ENCODE results near the gene RNF6.
"Not testable (repeated sequence)": the region's sequence is repeated elsewhere in the genome, so short reads cannot be mapped to it uniquely, and the experiment has no call there.

Gene RNF6

DNA sequence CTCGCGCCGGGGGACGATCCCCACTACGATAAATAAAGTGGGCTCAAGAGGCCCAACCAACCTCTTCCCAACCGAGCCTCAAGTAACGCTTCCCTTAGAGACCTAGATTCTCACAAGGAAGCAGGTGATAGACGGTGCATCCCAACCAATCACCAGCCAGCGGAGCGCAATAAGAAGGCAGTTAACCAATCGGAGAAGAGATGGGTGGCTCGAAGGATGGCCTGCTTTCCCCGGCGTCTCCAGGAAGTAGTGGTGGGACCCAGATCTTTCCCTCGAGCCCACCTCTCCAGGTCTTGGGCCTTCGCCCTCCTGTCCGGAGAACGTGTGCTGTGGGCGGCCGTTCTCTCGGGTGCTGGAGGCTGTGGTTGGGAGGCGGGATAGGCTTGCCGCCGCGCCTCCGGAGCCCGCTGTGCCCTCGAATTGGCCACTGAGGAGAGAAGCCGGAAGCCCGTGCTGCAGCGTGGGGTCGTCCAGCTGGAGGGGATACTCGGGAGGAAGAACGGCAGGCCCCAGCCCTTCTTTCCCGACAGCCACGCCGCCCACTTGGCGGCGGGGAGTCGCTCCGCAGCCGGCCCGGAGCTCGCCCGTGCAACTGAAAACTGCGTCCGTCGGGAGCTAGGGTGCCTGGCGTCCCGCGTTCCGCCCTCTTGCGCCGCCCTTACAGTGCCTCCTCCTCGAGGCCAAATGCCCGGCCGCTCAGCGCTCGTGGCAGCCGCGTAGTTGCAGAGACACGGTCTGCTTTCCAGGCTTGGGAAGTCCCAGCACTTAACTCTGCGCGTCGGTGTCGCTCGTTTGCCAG is at the start of gene RNF6:
RNF6 (minus strand) TSS at position 594 of the 799 bp plus-strand sequence. CDS start 2,665 bp downstream, outside the sequence.
- DNase-seq (ENCODE audit: low spot score), result peak; percentile 97

DNA sequence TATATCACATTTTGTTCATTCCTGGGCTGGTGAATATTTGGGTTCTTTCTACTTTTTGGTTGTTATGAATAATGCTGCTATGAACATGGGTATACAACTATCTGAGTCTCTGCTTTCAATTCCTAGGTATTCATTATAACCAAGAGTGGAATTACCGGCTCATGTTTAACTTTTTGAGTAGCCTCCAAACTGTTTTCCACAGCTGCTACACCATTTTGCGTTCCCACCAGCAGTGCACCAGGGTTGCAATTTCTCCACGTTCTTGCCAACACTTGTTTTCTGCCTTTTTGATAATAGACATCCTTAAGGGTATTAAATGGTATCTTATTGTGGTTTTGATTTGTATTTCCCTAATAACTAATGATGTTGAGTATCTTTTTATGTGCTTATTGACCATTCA is 48.6 kb upstream of the RNF6 start:
- DNase-seq (ENCODE audit: low spot score), result no peak

DNA sequence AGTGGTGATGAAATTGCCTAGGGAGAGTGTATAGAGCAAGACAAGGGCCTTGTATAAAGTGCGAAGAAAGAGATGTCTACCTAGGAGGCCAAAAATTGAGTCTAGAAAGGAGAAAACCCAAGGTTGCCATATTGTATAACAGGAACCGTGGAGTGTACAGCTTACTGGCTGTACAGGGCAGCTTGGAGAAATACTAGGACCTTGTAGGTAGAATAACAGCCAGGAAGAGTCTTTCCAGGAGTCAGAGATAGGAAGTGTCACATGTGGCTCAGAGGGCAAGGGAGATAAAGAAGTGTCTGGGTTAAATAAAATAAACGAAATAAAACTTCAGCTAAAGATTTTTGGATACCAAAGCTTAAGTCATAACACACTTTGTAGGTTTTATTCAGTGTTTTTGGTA is 44.2 kb upstream of the RNF6 start:
- no peak for DNase-seq (ENCODE audit: low spot score)

DNA sequence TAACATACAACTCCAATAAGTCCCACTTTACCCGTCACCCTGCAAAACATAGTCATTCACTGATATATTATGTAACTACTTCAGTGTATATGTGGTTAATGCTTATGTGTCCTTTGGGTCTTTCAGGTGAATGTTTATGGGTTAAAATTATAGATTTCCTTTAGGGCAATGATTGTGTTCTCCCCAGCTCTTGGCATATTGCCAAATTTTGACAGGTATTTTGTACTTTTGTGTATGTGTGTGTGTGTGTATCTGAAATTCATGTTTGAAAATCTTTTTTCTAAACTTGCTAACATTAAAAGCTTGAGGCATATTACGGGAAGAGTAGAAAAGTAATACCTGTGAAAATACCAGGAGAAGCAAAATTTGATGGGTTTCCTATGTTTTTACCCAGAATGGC is 40.0 kb upstream of the RNF6 start:
- DNase-seq (ENCODE audit: low spot score), result no peak

DNA sequence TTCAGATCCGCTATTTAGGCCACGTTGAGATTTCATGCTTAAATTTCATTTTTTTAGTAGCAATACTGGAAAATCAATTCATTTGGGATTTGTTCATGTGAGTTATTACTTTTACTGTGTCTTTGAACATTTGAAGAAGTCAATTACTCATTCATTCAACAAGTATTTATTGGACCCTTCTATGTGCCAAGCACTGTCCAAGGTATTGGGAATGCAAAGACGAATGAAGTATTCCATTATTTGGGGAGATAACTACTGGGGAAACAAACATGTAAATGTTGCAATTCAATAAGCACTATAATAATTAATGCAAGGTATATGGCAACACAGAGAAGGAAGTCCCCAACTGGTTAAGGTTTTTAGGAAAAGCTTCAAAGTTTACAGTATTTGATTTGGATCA is 37.5 kb upstream of the RNF6 start:
- DNase-seq (ENCODE audit: low spot score), result no peak

DNA sequence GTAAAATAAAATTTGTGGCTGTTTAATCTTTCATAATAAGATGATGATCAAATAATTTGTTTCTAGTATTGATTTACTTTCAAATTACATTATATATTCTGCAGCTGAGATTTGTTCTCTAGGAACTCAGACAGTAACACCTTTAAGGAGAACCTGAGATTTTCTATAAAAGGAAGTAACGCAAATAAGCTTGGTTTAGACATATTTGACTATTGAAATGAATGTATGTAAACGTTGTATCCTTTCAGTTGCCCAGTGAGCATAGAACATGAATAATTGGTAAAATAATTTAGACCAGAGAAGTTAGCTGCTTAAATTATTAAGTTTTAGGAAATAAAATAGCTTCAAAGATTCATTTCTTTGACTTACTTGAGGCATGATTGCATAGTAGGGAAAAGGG is 34.9 kb upstream of the RNF6 start:
- DNase-seq (ENCODE audit: low spot score), result no peak

DNA sequence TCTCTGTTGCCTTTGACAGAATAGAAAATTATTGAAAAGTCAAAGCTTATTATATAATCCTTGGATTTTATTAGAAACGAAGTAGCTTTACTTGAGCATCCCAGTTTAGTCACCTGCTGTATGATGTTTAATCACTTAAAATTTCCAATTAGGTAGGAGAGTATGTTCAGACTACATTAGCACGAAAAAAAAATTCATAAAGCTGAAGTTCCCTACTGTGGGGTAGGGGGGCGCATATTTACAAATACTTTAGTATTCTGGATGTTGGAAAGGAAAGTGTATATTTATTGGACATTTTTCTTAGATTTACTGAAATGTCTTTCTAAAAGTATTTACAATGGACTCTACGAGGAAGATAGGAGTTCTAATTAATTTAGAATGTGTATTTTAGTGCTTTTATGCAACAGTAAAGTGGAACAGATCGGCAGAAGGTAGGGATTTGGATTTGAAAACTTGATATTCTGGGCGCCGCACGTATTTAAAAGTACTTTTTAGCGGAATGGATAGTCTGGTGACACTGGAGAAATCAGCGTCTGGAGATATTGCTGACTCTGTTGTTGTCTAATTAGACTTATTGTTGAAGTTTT is 33.7 kb upstream of the RNF6 start:
- DNase-seq (ENCODE audit: low spot score), result peak; percentile 5

DNA sequence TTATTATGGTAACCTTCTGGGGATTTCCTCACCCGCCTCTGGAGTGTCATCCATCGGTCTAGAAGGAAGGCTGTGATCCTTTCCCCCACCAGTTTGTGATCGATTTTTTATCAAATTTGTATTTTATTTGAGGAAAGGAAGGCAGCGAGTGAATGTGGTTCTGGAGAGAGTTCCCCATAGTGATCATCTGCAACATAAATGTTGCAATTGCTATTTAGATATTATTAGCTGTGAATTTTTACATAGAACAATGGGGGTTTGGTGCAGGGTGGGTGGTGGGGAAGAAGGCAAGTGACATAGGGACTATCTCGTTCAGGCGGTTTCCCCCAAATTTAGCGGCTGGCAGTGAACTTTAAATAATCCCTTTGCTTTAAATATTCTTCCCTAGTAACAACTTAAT is 33.0 kb upstream of the RNF6 start:
- DNase-seq (ENCODE audit: low spot score), result no peak

DNA sequence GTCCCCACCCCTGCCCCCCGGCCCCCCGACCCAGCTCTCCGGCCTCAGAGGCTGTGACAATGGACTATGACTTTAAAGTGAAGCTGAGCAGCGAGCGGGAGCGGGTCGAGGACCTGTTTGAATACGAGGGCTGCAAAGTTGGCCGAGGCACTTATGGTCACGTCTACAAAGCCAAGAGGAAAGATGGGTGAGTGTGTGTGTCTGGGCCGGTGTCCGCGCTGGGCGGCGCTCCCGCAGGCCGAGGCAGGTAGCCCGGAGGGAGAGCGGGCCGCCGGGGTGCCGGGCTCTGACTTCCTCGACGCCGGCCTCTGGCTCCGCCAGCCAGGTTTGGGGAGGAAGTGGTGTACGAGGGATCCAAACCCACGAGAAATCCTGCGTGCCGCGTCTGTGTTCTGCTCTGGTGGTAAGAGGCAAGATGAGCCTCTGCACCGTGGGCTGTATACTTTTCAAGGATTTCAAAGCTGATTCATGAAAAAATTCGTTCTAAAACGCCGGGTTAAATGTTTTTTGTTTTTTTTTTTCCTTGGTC is 32.5 kb upstream of the RNF6 start:
- DNase-seq (ENCODE audit: low spot score), result peak; percentile 25

DNA sequence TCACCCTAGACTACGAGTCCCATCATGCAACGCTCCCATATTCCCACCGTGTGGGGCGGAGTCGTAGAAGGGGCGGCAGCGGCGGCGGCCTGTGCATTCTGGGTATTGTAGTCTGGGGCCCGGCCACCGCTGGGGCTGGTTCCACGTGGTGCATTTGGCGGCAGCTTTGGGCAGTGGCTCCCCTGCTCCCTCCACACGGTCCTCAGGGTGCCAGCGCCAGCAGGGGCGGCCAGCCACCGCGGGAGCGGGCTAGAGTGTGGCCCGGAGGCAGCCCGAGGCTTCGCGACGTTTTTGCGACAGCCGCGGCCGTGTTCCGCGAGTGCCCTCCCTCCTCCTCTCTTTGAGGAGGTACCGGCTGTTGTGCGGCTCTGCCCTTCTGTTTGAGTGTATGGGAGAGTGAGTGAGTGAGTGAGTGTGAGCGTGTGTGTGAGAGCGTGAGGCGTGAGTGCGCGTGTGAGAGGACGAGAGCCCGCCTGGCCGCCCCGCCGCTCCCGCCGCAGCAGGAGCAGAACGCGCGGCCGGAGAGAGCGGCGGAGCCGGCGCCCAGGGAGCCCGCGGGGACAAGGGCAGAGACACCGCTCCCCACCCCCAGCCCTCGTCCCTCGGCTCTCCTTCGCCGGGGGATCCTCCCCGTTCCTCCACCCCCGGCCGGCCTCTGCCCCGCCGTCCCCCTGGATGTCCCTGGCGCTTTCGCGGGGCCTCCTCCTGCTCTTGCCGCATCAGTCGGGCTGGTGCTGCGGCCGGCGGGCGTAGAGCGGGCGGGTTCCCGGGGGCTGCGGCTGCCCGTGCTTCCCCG is 31.9 kb upstream of the RNF6 start, which contains the start of gene CDK8:
CDK8 (plus strand) TSS at position 343 of the 796 bp plus-strand sequence. CDS start 513 bp downstream, outside the sequence.
- peak; percentile 91 for DNase-seq (ENCODE audit: low spot score)

DNA sequence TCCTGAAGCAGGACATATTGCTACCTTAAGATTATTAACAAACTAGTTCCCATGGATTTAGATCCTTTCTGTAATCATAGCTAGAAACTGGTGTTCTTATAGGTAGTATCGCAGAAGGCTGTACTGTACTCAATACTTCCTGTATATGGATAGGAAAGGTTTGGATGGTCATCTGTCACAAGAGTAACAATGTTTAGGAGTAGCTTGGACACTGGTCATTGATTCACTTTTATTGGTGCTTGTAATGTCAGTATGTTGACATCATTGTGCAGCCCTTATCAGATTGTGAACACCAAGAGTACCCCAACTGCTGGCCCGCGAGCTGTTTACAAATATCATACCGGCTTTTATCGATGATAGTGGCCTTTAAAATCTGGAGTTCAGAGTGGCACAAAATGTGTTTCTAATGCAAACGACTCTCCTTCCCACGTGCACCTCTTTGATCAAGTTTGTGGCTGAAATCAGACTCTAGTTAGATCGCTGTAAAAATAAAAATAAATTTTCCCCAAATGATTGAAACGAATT is 31.2 kb upstream of the RNF6 start:
- DNase-seq (ENCODE audit: low spot score), result no peak

DNA sequence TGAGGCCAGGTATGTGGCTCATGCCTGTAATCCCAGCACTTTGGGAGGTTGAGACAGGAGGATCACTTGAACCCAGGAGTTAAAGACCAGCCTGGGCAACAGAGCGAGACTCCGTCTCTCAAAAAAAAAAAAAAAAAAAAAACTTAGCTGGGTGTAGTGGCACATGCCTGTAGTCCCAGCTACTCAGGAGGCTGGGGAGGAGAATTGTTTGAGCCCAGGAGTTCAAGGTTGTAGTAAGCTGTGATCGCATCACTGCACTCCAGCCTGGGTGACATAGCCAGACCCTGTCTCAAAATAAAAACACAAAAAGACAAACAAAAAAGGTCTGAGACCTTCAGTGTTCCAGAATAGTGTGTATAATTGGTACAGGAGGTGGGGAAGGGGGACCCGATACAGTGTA is 29.9 kb upstream of the RNF6 start:
- not testable (repeated sequence) for DNase-seq (ENCODE audit: low spot score)

DNA sequence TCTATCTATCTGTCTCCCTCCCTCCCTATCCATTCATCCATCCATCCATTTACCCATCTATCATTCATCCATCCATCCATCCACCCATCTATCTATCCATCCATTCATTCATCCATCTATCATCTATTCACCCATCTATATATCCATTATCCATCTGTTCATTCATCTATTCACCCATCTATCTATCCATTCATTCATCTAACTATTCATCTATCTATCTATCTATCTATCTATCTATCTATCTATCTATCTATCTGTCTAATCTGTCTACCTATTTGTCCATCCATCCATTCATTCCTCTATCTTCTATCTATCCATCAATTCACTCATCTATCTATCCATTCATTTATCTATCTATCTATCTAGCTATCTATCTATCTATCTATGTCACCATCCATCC is 27.4 kb upstream of the RNF6 start:
- no peak for DNase-seq (ENCODE audit: low spot score)

DNA sequence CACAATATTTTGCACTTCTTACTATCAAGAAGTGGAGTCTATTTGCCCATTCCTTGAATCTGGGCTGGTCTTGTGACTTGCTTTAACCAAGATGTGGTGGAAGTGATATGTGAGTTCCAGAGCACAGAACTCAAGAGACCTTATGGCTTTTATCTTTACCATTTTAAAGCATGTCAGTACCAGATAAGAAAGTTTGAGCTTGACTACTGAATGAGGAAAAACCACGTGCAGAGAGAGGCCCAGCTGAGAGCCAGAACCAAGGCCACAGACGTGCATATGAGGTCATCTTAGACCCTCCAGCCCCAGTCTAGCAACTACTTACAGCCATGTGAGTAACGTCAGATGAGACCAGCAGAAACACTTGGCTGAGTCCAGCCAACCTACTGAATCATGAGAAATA is 25.5 kb upstream of the RNF6 start:
- no peak for DNase-seq (ENCODE audit: low spot score)

DNA sequence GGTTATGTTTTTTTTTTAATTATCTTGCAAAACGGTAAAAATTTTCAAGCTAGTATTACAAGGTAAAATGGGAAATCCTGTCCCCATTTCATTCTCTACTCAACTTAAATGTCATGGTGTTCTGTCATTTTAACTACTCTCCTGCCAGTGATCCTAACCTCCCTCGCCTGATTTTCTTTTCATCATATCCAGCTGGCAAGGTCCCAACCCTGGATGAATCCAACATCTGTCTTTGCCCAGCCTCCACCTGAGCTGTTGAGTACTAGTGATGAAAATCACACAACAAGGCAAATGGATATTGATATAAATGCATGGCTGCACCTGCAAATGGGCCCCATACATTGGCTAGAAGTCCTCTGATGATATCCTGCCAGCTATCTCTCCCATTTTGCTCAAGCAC is 24.9 kb upstream of the RNF6 start:
- DNase-seq (ENCODE audit: low spot score), result no peak

DNA sequence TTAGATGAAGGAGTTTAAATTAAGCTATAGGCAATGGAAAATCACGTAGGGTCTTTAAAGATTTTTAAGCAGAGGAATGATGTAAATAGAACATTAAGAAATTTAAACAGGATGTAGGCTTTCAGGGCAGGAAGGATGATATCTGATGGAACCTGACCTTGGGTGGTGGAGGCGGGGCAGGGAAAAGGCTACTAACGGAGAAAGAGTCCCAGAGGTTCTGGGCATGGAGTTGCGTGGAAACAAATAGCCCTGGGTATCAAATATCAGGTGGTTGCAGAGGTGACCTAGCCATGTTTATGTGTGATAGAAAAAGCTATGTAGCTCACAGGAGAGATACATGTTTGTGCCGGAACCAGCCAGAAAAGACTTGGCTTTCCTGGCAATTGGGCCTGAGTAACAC is 24.0 kb upstream of the RNF6 start:
- no peak for DNase-seq (ENCODE audit: low spot score)

DNA sequence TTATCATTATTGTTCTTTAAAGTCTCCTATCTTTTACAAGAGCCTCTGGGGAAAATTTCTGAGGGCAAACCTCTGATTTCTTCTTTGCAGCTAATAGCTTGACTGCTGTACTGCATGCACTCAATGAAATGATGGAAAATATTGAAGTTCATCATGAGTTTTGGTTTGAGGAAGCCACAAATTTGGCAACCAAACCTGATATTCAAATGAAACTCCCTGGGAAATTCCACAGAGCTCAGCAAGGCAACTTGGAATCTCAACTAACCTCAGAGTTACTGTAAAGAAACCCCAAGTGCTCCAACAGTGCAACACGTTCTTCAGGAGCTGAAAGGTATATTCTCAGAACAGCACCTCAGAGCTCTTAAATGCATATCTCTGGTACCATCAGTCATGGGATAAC is 14.2 kb upstream of the RNF6 start:
- DNase-seq (ENCODE audit: low spot score), result no peak

DNA sequence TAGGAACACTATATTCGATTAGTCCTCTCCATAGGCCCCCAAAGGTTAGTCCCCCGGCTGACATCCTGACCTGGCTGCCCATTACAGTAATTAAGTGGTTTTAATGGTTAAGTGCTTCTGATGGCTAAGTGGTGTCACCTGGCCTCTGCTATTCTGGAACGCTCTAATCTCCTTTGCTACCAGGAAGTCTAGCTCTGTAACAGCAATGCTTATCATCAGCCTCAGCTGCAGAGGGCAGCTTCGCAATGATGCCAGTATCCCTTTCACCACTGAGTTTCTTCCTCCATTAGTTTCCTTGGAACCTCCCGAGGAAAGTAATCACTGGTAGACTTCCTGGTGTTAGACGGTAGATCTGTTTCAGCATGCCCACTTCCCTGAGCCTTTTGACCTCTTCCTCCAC is 8.6 kb upstream of the RNF6 start:
- DNase-seq (ENCODE audit: low spot score), result no peak

DNA sequence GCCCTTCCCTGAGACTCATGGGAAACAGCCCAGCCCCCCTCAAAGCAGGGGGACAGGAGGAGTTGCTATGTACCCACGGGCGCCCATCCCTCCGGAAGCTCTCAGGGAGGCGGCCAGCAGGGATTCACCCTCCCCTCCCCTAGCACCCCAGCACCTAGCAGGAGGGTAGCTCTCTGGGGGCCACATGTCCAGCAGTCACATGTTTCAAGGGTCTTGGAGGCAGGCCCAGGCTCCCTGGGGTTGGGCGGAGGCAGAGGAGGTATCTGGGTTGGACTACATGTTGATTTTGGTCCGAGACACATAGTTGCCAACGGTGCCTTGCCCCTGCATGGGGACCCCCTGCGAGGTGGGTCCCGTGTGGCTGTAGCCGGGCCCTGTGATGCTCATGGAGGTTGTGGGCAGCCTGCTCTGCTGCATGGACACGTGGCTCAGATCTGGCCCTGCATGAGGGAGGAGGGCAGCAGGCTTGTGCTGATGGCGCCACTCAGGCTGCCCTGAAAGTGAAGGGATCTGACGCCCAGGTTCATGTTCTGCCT is 7.0 kb upstream of the RNF6 start:
- DNase-seq (ENCODE audit: low spot score), result no peak

DNA sequence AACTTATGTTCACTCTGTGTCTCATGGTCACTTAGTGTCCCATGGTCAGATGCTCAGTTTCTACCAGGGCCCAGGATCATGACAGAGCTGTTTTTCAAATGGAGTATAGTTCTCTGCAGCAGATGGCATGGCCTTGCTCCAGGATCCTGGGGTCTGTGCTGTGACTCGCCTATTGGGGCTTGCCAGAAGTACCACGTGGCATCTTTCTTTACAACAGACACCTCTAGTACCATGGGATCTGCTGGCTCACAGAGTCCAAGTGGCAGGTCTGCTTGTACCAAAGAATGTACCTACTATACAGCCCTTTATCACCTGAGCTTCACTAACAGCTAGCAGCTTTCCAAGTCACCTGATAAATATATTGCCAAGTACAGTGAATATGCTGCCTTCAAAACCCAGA is 6.0 kb upstream of the RNF6 start:
- DNase-seq (ENCODE audit: low spot score), result peak; percentile 12

DNA sequence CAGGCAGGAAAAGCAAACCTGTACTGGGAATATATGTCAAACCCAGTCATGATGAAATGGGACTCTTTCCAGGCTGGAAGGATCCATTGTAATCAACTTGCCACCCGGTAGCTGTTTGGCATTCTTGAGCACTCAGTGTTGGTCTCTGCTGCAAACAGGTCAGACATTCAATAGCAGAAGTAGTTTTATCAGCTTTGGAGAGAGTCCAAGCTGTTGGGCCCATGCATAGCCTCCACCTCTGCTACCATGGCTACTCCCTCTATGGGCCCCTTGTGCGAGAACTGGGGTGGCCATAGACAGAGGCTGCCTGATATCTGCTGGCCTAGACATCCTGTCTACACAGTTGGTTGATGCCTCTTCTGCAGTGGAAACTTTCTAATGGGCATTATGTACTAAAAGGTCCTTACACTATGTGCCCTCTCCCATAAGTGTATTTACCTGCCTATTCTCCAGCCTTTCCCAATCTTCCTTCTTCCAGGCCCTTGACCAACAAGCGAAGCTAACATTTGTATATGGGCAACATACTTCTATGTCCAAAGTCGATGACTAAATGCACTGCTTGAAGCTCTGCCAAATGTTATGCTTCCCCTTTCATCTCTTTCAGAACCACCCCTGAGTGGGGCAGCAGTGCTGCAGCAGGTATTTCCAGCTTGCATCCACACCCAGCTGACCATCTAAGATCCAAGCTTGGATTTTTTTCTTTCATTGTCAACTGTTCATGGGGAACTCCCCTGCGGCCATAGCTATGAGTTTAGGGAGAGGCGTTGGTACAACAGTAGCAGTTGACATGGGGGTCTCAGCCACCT is 5.3 kb upstream of the RNF6 start:
- no peak for DNase-seq (ENCODE audit: low spot score)
